IMR-90 (cell line): ENCODE measurements around the gene OR51E1. TPM values are rescaled to one million over a fixed set of nuclear protein-coding genes. Genes with fewer than 3 reads are reported as not detected.

ENCODE experiments used
- ATAC-seq: fragments of 200-7000 bp; cut with Tn5 transposase; 2 replicates; pipeline ENCODE4 v1.9.1; 2020; ENCODE audit warnings: low read depth, mild to moderate bottlenecking, moderate library complexity
- BruUV-seq: library from RNA; stranded (reverse); fragments of 400-500 nt; replicated peaks from 2 replicates; lab custom pipeline; 2021; lab: Mats Ljungman, UMichigan
- CTCF ChIA-PET: fragments of 300-600 bp; formaldehyde crosslinking; extraction: SDS; loops from one replicate; lab custom pipeline; 2021; ENCODE audit warnings: antibody characterized with exemption; lab: Yijun Ruan, JAX
- POLR2A ChIA-PET: fragments of 300-600 bp; sonication (Branson Sonifier 250); formaldehyde crosslinking; loops from one replicate; lab custom pipeline; 2022; ENCODE audit warnings: antibody characterized with exemption; ENCODE audit not compliant: unreplicated experiment; lab: Charles Lee
- DNase-seq: peaks from one replicate; pipeline ENCODE4 v3.0.0; 2013
- H2AFZ ChIP-seq: replicated peaks from 2 replicates; pipeline ENCODE3; 2013; ENCODE audit warnings: low read length, mild to moderate bottlenecking; ENCODE audit not compliant: poor library complexity
- H2AK5ac ChIP-seq: 2 replicates; pipeline ENCODE4 v1.6.1; 2013; ENCODE audit warnings: low read depth, low read length, inconsistent platforms
- H2AK9ac ChIP-seq: replicated peaks from 2 replicates; pipeline ENCODE3; 2013; ENCODE audit warnings: mild to moderate bottlenecking, low read depth, low read length, moderate library complexity; ENCODE audit not compliant: poor library complexity
- H2BK120ac ChIP-seq: 2 replicates; pipeline ENCODE4 v1.6.1; 2013; ENCODE audit warnings: low read depth, low read length, inconsistent platforms
- H2BK15ac ChIP-seq: 3 replicates; pipeline ENCODE4 v1.6.1; 2013; ENCODE audit warnings: low read depth, low read length, inconsistent platforms
- H2BK20ac ChIP-seq: 2 replicates; pipeline ENCODE4 v1.6.1; 2013; ENCODE audit warnings: low read depth, mild to moderate bottlenecking, inconsistent platforms, low read length, moderate library complexity
- H2BK5ac ChIP-seq: 2 replicates; pipeline ENCODE4 v1.6.1; 2013; ENCODE audit warnings: mild to moderate bottlenecking, low read depth, low read length, inconsistent platforms; ENCODE audit not compliant: poor library complexity, severe bottlenecking
- H3K14ac ChIP-seq: replicated peaks from 2 replicates; pipeline ENCODE4 v1.6.1; 2013; ENCODE audit warnings: low read depth, low read length, inconsistent platforms
- H3K18ac ChIP-seq: 2 replicates; pipeline ENCODE4 v1.6.1; 2013; ENCODE audit warnings: low read depth, low read length, control low read depth
- H3K23ac ChIP-seq: 2 replicates; pipeline ENCODE4 v1.6.1; 2013; ENCODE audit warnings: low read depth, low read length, inconsistent platforms
- H3K27ac ChIP-seq: 2 replicates; pipeline ENCODE4 v1.5.1; 2013; ENCODE audit warnings: mild to moderate bottlenecking, control low read depth, low read length; ENCODE audit not compliant: insufficient read depth
- H3K27me3 ChIP-seq: 2 replicates; pipeline ENCODE4 v1.6.1; 2013; ENCODE audit warnings: low read length; ENCODE audit not compliant: control insufficient read depth, insufficient read depth
- H3K36me3 ChIP-seq: 2 replicates; pipeline ENCODE4 v1.6.1; 2013; ENCODE audit warnings: low read length, mixed read lengths; ENCODE audit not compliant: control insufficient read depth, insufficient read depth
- H3K4ac ChIP-seq: 2 replicates; pipeline ENCODE4 v1.6.1; 2013; ENCODE audit warnings: low read depth, low read length, inconsistent platforms
- H3K4me1 ChIP-seq: 2 replicates; pipeline ENCODE4 v1.6.1; 2013; ENCODE audit warnings: low read length, mixed read lengths; ENCODE audit not compliant: control insufficient read depth, insufficient read depth
- H3K4me2 ChIP-seq: 2 replicates; pipeline ENCODE4 v1.6.1; 2013; ENCODE audit warnings: low read depth, mild to moderate bottlenecking, control low read depth, low read length, moderate library complexity
- H3K4me3 ChIP-seq: 2 replicates; pipeline ENCODE4 v1.5.1; 2013; ENCODE audit warnings: low read depth, mild to moderate bottlenecking, control low read depth, low read length, moderate library complexity; ENCODE audit not compliant: insufficient read depth
- H3K56ac ChIP-seq: 2 replicates; pipeline ENCODE4 v1.6.1; 2013; ENCODE audit warnings: low read length, inconsistent platforms; ENCODE audit not compliant: insufficient read depth; ENCODE audit errors: extremely low read depth
- H3K79me1 ChIP-seq, 2 experiments: 2 replicates each; pipeline ENCODE4 v1.6.1; 2013; ENCODE audit warnings: low read length in 2 of 2, inconsistent platforms in 1 of 2, low read depth in 1 of 2
- H3K9ac ChIP-seq: 2 replicates; pipeline ENCODE4 v1.6.1; 2013; ENCODE audit warnings: low read depth, low read length, control low read depth
- H3K9me1 ChIP-seq: 2 replicates; pipeline ENCODE4 v1.6.1; 2013; ENCODE audit warnings: low read length, inconsistent platforms; ENCODE audit not compliant: insufficient read depth
- H3K9me3 ChIP-seq: 2 replicates; pipeline ENCODE4 v1.6.1; 2013; ENCODE audit warnings: low read length; ENCODE audit not compliant: control insufficient read depth, insufficient read depth
- H4K20me1 ChIP-seq: 2 replicates; pipeline ENCODE4 v1.6.1; 2013; ENCODE audit warnings: low read length, inconsistent platforms; ENCODE audit not compliant: insufficient read depth
- H4K5ac ChIP-seq: 2 replicates; pipeline ENCODE4 v1.6.1; 2013; ENCODE audit warnings: mild to moderate bottlenecking, low read depth, low read length, control low read depth
- H4K8ac ChIP-seq, 2 experiments: 2 replicates each; pipeline ENCODE4 v1.6.1; 2013; ENCODE audit warnings: low read depth in 2 of 2, low read length in 2 of 2, control low read depth in 1 of 2, inconsistent platforms in 1 of 2
- H4K91ac ChIP-seq: 2 replicates; pipeline ENCODE4 v1.6.1; 2013; ENCODE audit warnings: low read depth, low read length, inconsistent platforms; ENCODE audit not compliant: insufficient read depth
- BHLHE40 ChIP-seq: fragments of 150-350 bp; IDR thresholded peaks from 2 replicates; pipeline ENCODE4 v1.6.1; 2016; ENCODE audit warnings: mild to moderate bottlenecking, low read depth, low read length
- CEBPB ChIP-seq: IDR thresholded peaks from 2 replicates; pipeline ENCODE4 v1.6.1; 2012; ENCODE audit warnings: low read depth, low read length, improper control_type of control experiment
- CHD1 ChIP-seq: IDR thresholded peaks from 2 replicates; pipeline ENCODE4 v1.6.1; 2012; ENCODE audit warnings: low read depth, low read length, improper control_type of control experiment
- ELK1 ChIP-seq: fragments of 150-350 bp; IDR thresholded peaks from 2 replicates; pipeline ENCODE4 v1.6.1; 2016; ENCODE audit warnings: low read depth, mild to moderate bottlenecking, low read length, moderate library complexity, borderline replicate concordance
- FOS ChIP-seq: fragments of 150-350 bp; IDR thresholded peaks from 2 replicates; pipeline ENCODE4 v1.6.1; 2016; ENCODE audit warnings: low read depth, low read length
- MAFK ChIP-seq: IDR thresholded peaks from 2 replicates; pipeline ENCODE4 v1.6.1; 2012; ENCODE audit warnings: low read depth, low read length, improper control_type of control experiment
- MAZ ChIP-seq: IDR thresholded peaks from 2 replicates; pipeline ENCODE4 v1.6.1; 2012; ENCODE audit warnings: low read depth, mild to moderate bottlenecking, low read length, improper control_type of control experiment, moderate library complexity, borderline replicate concordance
- MXI1 ChIP-seq: IDR thresholded peaks from 2 replicates; pipeline ENCODE4 v1.6.1; 2012; ENCODE audit warnings: low read depth, mild to moderate bottlenecking, low read length, moderate library complexity, borderline replicate concordance
- NFE2L2 ChIP-seq: fragments of 150-350 bp; IDR thresholded peaks from 2 replicates; pipeline ENCODE4 v1.6.1; 2016; ENCODE audit warnings: low read depth, mild to moderate bottlenecking, low read length
- POLR2A ChIP-seq: IDR thresholded peaks from 2 replicates; pipeline ENCODE4 v1.6.1; 2012; ENCODE audit warnings: mild to moderate bottlenecking, low read depth, low read length
- RAD21 ChIP-seq: IDR thresholded peaks from 2 replicates; pipeline ENCODE4 v1.6.1; 2012; ENCODE audit warnings: low read length, improper control_type of control experiment
- RCOR1 ChIP-seq: IDR thresholded peaks from 2 replicates; pipeline ENCODE4 v1.6.1; 2012; ENCODE audit warnings: mild to moderate bottlenecking, low read length, improper control_type of control experiment; ENCODE audit not compliant: insufficient replicate concordance
- RFX5 ChIP-seq: IDR thresholded peaks from 2 replicates; pipeline ENCODE4 v1.8.0; 2012; ENCODE audit warnings: low read depth, mild to moderate bottlenecking, low read length, moderate library complexity
- SMC3 ChIP-seq: fragments of 150-350 bp; IDR thresholded peaks from 2 replicates; pipeline ENCODE4 v1.6.1; 2016; ENCODE audit warnings: low read depth, mild to moderate bottlenecking, antibody characterized with exemption, low read length, moderate library complexity
- USF2 ChIP-seq: fragments of 150-350 bp; IDR thresholded peaks from 2 replicates; pipeline ENCODE4 v1.6.1; 2017; ENCODE audit warnings: mild to moderate bottlenecking, antibody characterized with exemption, low read length, low read depth
- WGBS, 2 experiments: methylation state at CpG; one replicate each; pipeline versions ENCODE4 v1.1.5 to v1.1.7; 2013; ENCODE audit warnings: missing lambda C conversion rate in 2 of 2; ENCODE audit not compliant: insufficient read length in 1 of 2; ENCODE audit errors: extremely low coverage in 2 of 2; 5-methylcytosine and 5-hydroxymethylcytosine counted together
- dilution Hi-C: fragments of 300-500 bp; cut with HindIII; formaldehyde crosslinking; loops from one replicate; pipeline ENCODE4 v1.14.3; 2018; ENCODE audit warnings: low sequenced_read_pairs; ENCODE audit not compliant: unreplicated experiment
- in situ Hi-C: fragments of 300-500 bp; cut with MboI; formaldehyde crosslinking; loops from 3 replicates; pipeline ENCODE4 v1.14.3; 2019; ENCODE audit warnings: low sequenced_read_pairs, inconsistent platforms, mixed read lengths
- intact Hi-C: fragments of 100-400 bp; cut with micrococcal nuclease; formaldehyde crosslinking; loops from 2 replicates; pipeline ENCODE4 v1.10.0; 2022
- polyA plus RNA-seq, 3 experiments: library from polyadenylated mRNA; depleted of rRNA; stranded (reverse); fragments of >200 nt; gene quantifications; 2 replicates each; pipeline ENCODE4 v1.2.3, GENCODE V29; 2012; ENCODE audit warnings: low replicate concordance in 1 of 3
- total RNA-seq: library from RNA; depleted of rRNA; stranded (reverse); fragments of >200 nt; gene quantifications from 2 replicates; pipeline ENCODE4 v1.2.3, GENCODE V29; 2012

OR51E1 gene
- total and polyA plus RNA-seq, 2 of the 4 experiments (the other 2 are of a cell fraction) = 0.02 TPM; not detected in 1

- peak; percentile 90 for ATAC-seq
- H4K91ac ChIP-seq = no peak overlapping the region
- POLR2A ChIA-PET = no interaction called here
- TF ChIP-seq ELK1 = no peak
- no peak for TF ChIP-seq RCOR1
- no peak for TF ChIP-seq USF2
- TF ChIP-seq SMC3 = peak; percentile 86
- TF ChIP-seq MAZ = no peak
- TF ChIP-seq MXI1 = no peak
- no peak for TF ChIP-seq NFE2L2
- no peak for TF ChIP-seq FOS
- TF ChIP-seq MAFK = no peak
- TF ChIP-seq BHLHE40 = no peak
- 0 out of 2 replicates have a peak, but pooled peaks have one; percentile 21 for TF ChIP-seq POLR2A
- no peak for TF ChIP-seq CHD1
- no peak for TF ChIP-seq CEBPB
- peak; percentile 92 for TF ChIP-seq RAD21
- no peak for TF ChIP-seq RFX5
Observed at GRCh38 chr11:4626207-4627099, 17.3 kb upstream of the OR51E1 start.

More at GRCh38 chr11:4626207-4627099, 17.3 kb upstream of the OR51E1 start:
- CTCF ChIA-PET = interaction anchor here (0.7 to 2.6 kb wide), 3 partner anchors 10 to 390 kb away, joined by 3 to 14 read pairs (median 3); partner anchors contain the start of gene OR51D1
- Histone ChIP-seq H3K14ac (no peak overlapping the region), H3K4me2 (no peak overlapping the region), H2AK5ac (no peak overlapping the region), H3K4me1 (no peaks in the 10 kb centered on the region), H2BK120ac (no peak overlapping the region), H4K8ac (no peak overlapping the region), H3K9me1 (no peaks in the 10 kb centered on the region), H3K79me1 (no peaks in the 10 kb centered on the region), H3K27me3 (peaks cover 2% of the 10 kb centered on the region; the same call in 1 of the 2 replicates), H3K23ac (no peak overlapping the region), H2BK15ac (no peak overlapping the region), H3K18ac (no peak overlapping the region), H3K4me3 (no peak overlapping the region), H2AFZ (no peak overlapping the region), H4K20me1 (no peaks in the 10 kb centered on the region), H3K56ac (no peak overlapping the region), H4K5ac (no peak overlapping the region), H3K27ac (no peak overlapping the region), H2BK20ac (no peak overlapping the region), H3K9ac (no peak overlapping the region), H3K4ac (no peak overlapping the region), H3K36me3 (no peaks in the 10 kb centered on the region), H2BK5ac (no peak overlapping the region), H3K9me3 (no peaks in the 10 kb centered on the region), H2AK9ac (no peak overlapping the region)
- in situ Hi-C loops (no loop called here), intact Hi-C loops (loop anchor here (1.0 to 10.0 kb wide), 10 partner anchors 378 to 1738 kb away; partner anchors contain the start of genes OR51V1 and OR52N2), dilution Hi-C loops (no loop called here)
- peak; percentile 79 for DNase-seq
- 34% methylated on average over 4 of the region's 15 CpGs; no CpG with 5 or more reads in 1 of the 2 experiments for WGBS, 2 experiments
- no TSS peak for BruUV-seq
